Activated T-helper 2 cell treated with anti-CD3 and anti-CD28 coated beads, Interferon-gamma antibody, Interleukin-2, Interleukin-4, amounts not matched to agents 10 μg/mL and 5 μg/mL and 100 μg/mL, durations not matched to agents 14 hours and 24 hours and 36 hours (primary cell): ENCODE data around the gene PILRB. TPM values are rescaled to one million over a fixed set of nuclear protein-coding genes. Genes with fewer than 3 reads are reported as not detected.

Experiments
- DNase-seq: peaks from one replicate; pipeline ENCODE4 v3.0.0; 2021; ENCODE audit warnings: low spot score
- H3K27ac Mint-ChIP-seq: one replicate; pipeline ENCODE4 v1.8.0; 2021; ENCODE audit warnings: mixed read lengths
- H3K27me3 Mint-ChIP-seq: one replicate; pipeline ENCODE4 v1.8.0; 2021; ENCODE audit warnings: low read depth, mixed read lengths
- H3K36me3 Mint-ChIP-seq: one replicate; pipeline ENCODE4 v1.8.0; 2021; ENCODE audit warnings: low read depth, mixed read lengths
- H3K4me1 Mint-ChIP-seq: one replicate; pipeline ENCODE4 v1.8.0; 2021; ENCODE audit warnings: low read depth, mixed read lengths
- H3K4me3 Mint-ChIP-seq: one replicate; pipeline ENCODE4 v1.8.0; 2021; ENCODE audit warnings: low read depth, mild to moderate bottlenecking, moderate library complexity, mixed read lengths
- H3K9me3 Mint-ChIP-seq: one replicate; pipeline ENCODE4 v1.8.0; 2021; ENCODE audit warnings: mixed read lengths
- intact Hi-C: fragments of 100-400 bp; cut with micrococcal nuclease; formaldehyde crosslinking; loops from one replicate; pipeline ENCODE4 v1.15.1; 2023
- total RNA-seq: library from RNA; stranded (reverse); gene quantifications from 2 replicates; pipeline ENCODE4 v1.2.3, GENCODE V29; 2022

Gene PILRB
- total RNA-seq, 1 donor from 2014 or later = 86.2 TPM

GRCh38 chr7:100407285-100408180, 49.6 kb downstream of the PILRB start:
- DNase-seq = peak; percentile 20
- H3K9me3 Mint-ChIP-seq = no peaks in the 10 kb centered on the region
- no peaks in the 10 kb centered on the region for H3K36me3 Mint-ChIP-seq

GRCh38 chr7:100411101-100411500, 53.2 kb downstream of the PILRB start:
- intact Hi-C loops = no loop called here
- Mint-ChIP-seq H3K4me1 (peaks cover 7% of the 10 kb centered on the region), H3K36me3 (no peaks in the 10 kb centered on the region), H3K27me3 (peaks cover 22% of the 10 kb centered on the region), H3K4me3 (no peak overlapping the region), H3K27ac (no peak overlapping the region), H3K9me3 (no peaks in the 10 kb centered on the region)
- no peak for DNase-seq

More at GRCh38 chr7:100407285-100408180, 49.6 kb downstream of the PILRB start:
- intact Hi-C loops = loop anchor here (2.0 kb wide), 1 partner anchor 275 kb away; no protein-coding TSS in a partner anchor
- H3K27ac Mint-ChIP-seq = no peak overlapping the region
- H3K27me3 Mint-ChIP-seq = peaks cover 24% of the 10 kb centered on the region
- H3K4me3 Mint-ChIP-seq = no peak overlapping the region
- H3K4me1 Mint-ChIP-seq = peaks cover 1% of the 10 kb centered on the region

- no peaks in the 10 kb centered on the region for H3K9me3 Mint-ChIP-seq
- no peak for DNase-seq
- no peak overlapping the region for H3K4me3 Mint-ChIP-seq
- H3K27ac Mint-ChIP-seq = no peak overlapping the region
- intact Hi-C loops = no loop called here
- H3K36me3 Mint-ChIP-seq = no peaks in the 10 kb centered on the region
- H3K4me1 Mint-ChIP-seq = peaks cover 6% of the 10 kb centered on the region
- H3K27me3 Mint-ChIP-seq = peaks cover 12% of the 10 kb centered on the region
Measured at GRCh38 chr7:100413346-100413745, 55.4 kb downstream of the PILRB start.

- Mint-ChIP-seq H3K27me3 (peaks cover 12% of the 10 kb centered on the region), H3K4me3 (no peak overlapping the region), H3K27ac (no peak overlapping the region), H3K9me3 (no peaks in the 10 kb centered on the region), H3K36me3 (no peaks in the 10 kb centered on the region), H3K4me1 (peaks cover 6% of the 10 kb centered on the region)
- intact Hi-C loops = no loop called here
- DNase-seq = no peak
Measured at GRCh38 chr7:100413889-100414288, 56.0 kb downstream of the PILRB start.

- intact Hi-C loops = no loop called here
- Mint-ChIP-seq H3K27me3 (peaks cover 12% of the 10 kb centered on the region), H3K9me3 (no peaks in the 10 kb centered on the region), H3K4me3 (no peak overlapping the region), H3K27ac (no peak overlapping the region), H3K4me1 (peaks cover 6% of the 10 kb centered on the region), H3K36me3 (no peaks in the 10 kb centered on the region)
- no peak for DNase-seq
Measured at GRCh38 chr7:100415448-100415847, 57.5 kb downstream of the PILRB start.

Other genes with a start within 250 kb of the PILRB start
- gene TAF6, start 238.8 kb upstream of the PILRB start, total RNA-seq = 68.1 and 76.9 TPM in 2 replicates
- 17.0 and 19.1 TPM in 2 replicates for gene CNPY4, start 238.5 kb upstream of the PILRB start, total RNA-seq
- 2.8 and 2.9 TPM in 2 replicates for gene MBLAC1, start 231.2 kb upstream of the PILRB start, total RNA-seq
- gene LAMTOR4, start 209.2 kb upstream of the PILRB start, total RNA-seq = 125 and 130 TPM in 2 replicates
- 31.2 and 33.2 TPM in 2 replicates for gene TRAPPC14, start 199.4 kb upstream of the PILRB start, total RNA-seq
- 2.4 and 2.8 TPM in 2 replicates for gene GAL3ST4, start 189.5 kb upstream of the PILRB start, total RNA-seq
- gene GPC2, start 180.7 kb upstream of the PILRB start, total RNA-seq = 7.0 and 7.8 TPM in 2 replicates
- gene STAG3, start 180.2 kb upstream of the PILRB start, total RNA-seq = 20.6 and 22.3 TPM in 2 replicates
- 18.7 and 21.7 TPM in 2 replicates for gene PVRIG, start 138.2 kb upstream of the PILRB start, total RNA-seq
- gene SPDYE3, start 50.4 kb upstream of the PILRB start, total RNA-seq = not detected in 2 replicates
- 12.3 TPM in 2 replicates for gene PILRA, start 15.4 kb downstream of the PILRB start, total RNA-seq
- 1.1 and 3.5 TPM in 2 replicates for gene ZCWPW1, start 70.6 kb downstream of the PILRB start, total RNA-seq
- 50.9 and 51.0 TPM in 2 replicates for gene MEPCE, start 71.7 kb downstream of the PILRB start, total RNA-seq
- gene PPP1R35, start 78.4 kb downstream of the PILRB start, total RNA-seq = 59.8 and 63.6 TPM in 2 replicates
- gene SPACDR, start 106.1 kb downstream of the PILRB start, total RNA-seq = 3.2 and 4.5 TPM in 2 replicates
- gene TSC22D4, start 121.1 kb downstream of the PILRB start, total RNA-seq = 103 and 106 TPM in 2 replicates
- 0.27 and 0.34 TPM in 2 replicates for gene NYAP1, start 125.8 kb downstream of the PILRB start, total RNA-seq
- gene AGFG2, start 181.1 kb downstream of the PILRB start, total RNA-seq = 75.5 and 75.7 TPM in 2 replicates
- gene SAP25, start 215.8 kb downstream of the PILRB start, total RNA-seq = 11.3 and 11.8 TPM in 2 replicates
- gene LRCH4, start 228.0 kb downstream of the PILRB start, total RNA-seq = 105 and 106 TPM in 2 replicates
- 0.37 and 0.91 TPM in 2 replicates for gene FBXO24, start 228.2 kb downstream of the PILRB start, total RNA-seq
- 8.6 and 10.3 TPM in 2 replicates for gene PCOLCE, start 244.2 kb downstream of the PILRB start, total RNA-seq